ENCODE results near the gene ARL8B.

DNA sequence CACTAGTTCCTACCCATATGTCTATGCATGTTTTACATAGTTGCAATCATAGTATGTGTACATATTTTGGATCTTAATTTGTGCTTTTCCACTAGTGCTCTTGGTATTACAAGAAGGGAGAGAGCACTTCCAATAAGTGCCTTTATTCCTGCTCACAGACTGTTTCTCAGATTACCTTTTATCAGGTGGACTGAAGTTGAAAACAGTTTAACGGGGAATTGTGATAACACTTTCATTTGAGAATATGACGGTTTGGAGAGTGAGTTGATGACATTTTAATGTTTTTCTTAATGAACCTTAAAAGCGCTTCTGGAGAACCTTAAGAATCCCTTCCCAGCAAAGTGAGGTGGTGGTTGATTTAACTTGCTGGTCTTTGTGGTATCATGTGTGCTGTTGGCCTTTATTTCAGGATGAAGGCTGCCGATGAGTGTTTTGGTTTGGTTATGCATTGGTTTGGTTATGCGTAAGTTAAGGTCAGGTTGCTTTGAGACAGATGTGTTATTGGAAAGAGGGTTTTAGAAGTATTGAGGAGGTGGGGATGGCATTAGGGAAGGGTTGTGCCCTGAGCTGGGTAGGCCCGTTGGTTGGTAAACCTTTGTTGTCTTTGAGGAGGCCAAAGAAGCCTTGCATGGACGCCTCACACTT is 68.2 kb downstream of the ARL8B start:
- TF ChIP-seq JUN (IDR thresholded peaks at IDR 0.05; ENCODE audit: low read depth, low read length), result no peak
- TF ChIP-seq, protein P1, sequence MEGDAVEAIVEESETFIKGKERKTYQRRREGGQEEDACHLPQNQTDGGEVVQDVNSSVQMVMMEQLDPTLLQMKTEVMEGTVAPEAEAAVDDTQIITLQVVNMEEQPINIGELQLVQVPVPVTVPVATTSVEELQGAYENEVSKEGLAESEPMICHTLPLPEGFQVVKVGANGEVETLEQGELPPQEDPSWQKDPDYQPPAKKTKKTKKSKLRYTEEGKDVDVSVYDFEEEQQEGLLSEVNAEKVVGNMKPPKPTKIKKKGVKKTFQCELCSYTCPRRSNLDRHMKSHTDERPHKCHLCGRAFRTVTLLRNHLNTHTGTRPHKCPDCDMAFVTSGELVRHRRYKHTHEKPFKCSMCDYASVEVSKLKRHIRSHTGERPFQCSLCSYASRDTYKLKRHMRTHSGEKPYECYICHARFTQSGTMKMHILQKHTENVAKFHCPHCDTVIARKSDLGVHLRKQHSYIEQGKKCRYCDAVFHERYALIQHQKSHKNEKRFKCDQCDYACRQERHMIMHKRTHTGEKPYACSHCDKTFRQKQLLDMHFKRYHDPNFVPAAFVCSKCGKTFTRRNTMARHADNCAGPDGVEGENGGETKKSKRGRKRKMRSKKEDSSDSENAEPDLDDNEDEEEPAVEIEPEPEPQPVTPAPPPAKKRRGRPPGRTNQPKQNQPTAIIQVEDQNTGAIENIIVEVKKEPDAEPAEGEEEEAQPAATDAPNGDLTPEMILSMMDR (IDR thresholded peaks at IDR 0.05; ENCODE audit: control extremely low read depth in 1 of 3, insufficient read depth in 1 of 3, low read depth in 1 of 3, low read length in 3 of 3), result no peak
- TF ChIP-seq POLR2AphosphoS5 (IDR thresholded peaks at IDR 0.05; ENCODE audit: low read depth, low read length), result no peak
- TF ChIP-seq NRF1 (IDR thresholded peaks at IDR 0.05; ENCODE audit: low read depth, low read length), result no peak

All from H1 (cell line).